H1 (cell line): Measurements from ENCODE around the gene LRP11. TPM values are rescaled to one million over a fixed set of nuclear protein-coding genes. Genes with fewer than 3 reads are reported as not detected.

Experiments
- CTCF ChIA-PET: fragments of 300-600 bp; sonication (Branson Sonifier 250); formaldehyde crosslinking; loops from one replicate; lab custom pipeline; 2021; ENCODE audit not compliant: partially characterized antibody; lab: Charles Lee
- POLR2A ChIA-PET: fragments of 300-600 bp; sonication (Branson Sonifier 250); formaldehyde crosslinking; loops from one replicate; lab custom pipeline; 2021; ENCODE audit warnings: inconsistent platforms; ENCODE audit not compliant: partially characterized antibody; lab: Charles Lee
- DNase-seq, 2 experiments: peaks; one replicate each; pipeline versions ENCODE4 v3.0.0 to v3.0.0-alpha.2; 2010 to 2022; ENCODE audit warnings: low spot score in 2 of 2, low read depth in 1 of 2, mixed read lengths in 1 of 2
- FAIRE-seq: peaks from 2 replicates; lab custom pipeline; 2011; peaks lifted over from hg19 to GRCh38; lab: Jason Lieb, UNC
- H2AFZ ChIP-seq: 2 replicates; pipeline ENCODE4 v1.8.1; 2012; ENCODE audit warnings: low read length, inconsistent platforms
- H2AK5ac ChIP-seq: 2 replicates; pipeline ENCODE4 v1.6.1; 2013; ENCODE audit warnings: low read depth, low read length
- H2BK120ac ChIP-seq: replicated peaks from 2 replicates; pipeline ENCODE3; 2013; ENCODE audit warnings: low read depth, low read length, inconsistent platforms
- H2BK12ac ChIP-seq: 2 replicates; pipeline ENCODE4 v1.6.1; 2013; ENCODE audit warnings: low read depth, low read length
- H2BK15ac ChIP-seq: 2 replicates; pipeline ENCODE4 v1.6.1; 2013; ENCODE audit warnings: low read length
- H2BK20ac ChIP-seq: 2 replicates; pipeline ENCODE4 v1.6.1; 2013; ENCODE audit warnings: low read length
- H2BK5ac ChIP-seq: 2 replicates; pipeline ENCODE4 v1.6.1; 2013; ENCODE audit warnings: low read depth, low read length
- H3K14ac ChIP-seq: 2 replicates; pipeline ENCODE4 v1.6.1; 2013; ENCODE audit warnings: inconsistent platforms; ENCODE audit not compliant: insufficient read length
- H3K18ac ChIP-seq: 2 replicates; pipeline ENCODE4 v1.6.1; 2013; ENCODE audit warnings: low read length; ENCODE audit errors: extremely low read depth
- H3K23ac ChIP-seq: 2 replicates; pipeline ENCODE4 v1.6.1; 2013; ENCODE audit warnings: inconsistent platforms; ENCODE audit not compliant: insufficient read length
- H3K23me2 ChIP-seq: 2 replicates; pipeline ENCODE4 v1.6.1; 2013; ENCODE audit warnings: low read depth, low read length
- H3K27ac ChIP-seq: 2 replicates; pipeline ENCODE4 v1.6.1; 2011; ENCODE audit warnings: low read depth, low read length, inconsistent platforms
- H3K27me3 ChIP-seq, 4 experiments: replicated peaks in 1 of 4; 1 replicate in 1 of 4; 2 replicates in 3 of 4; pipeline versions ENCODE4 v1.6.1 to v1.8.1; 2011 to 2013; ENCODE audit warnings: low read length in 3 of 4, mild to moderate bottlenecking in 3 of 4, inconsistent platforms in 2 of 4, mixed read lengths in 2 of 4, moderate library complexity in 1 of 4; ENCODE audit not compliant: control insufficient read depth in 3 of 4, insufficient read depth in 3 of 4; ENCODE audit errors: extremely low read depth in 1 of 4
- H3K36me3 ChIP-seq, 4 experiments: 2 replicates each; pipeline versions ENCODE4 v1.6.1 to v1.8.1; 2011 to 2013; ENCODE audit warnings: mild to moderate bottlenecking in 4 of 4, low read length in 3 of 4, moderate library complexity in 2 of 4, control low read depth in 1 of 4, inconsistent platforms in 1 of 4; ENCODE audit not compliant: insufficient read depth in 4 of 4, control insufficient read depth in 2 of 4
- H3K4ac ChIP-seq: replicated peaks from 2 replicates; pipeline ENCODE3; 2013; ENCODE audit warnings: low read length, low read depth, mixed read lengths, inconsistent platforms; ENCODE audit not compliant: insufficient read length
- H3K4me1 ChIP-seq, 4 experiments: replicated peaks in 1 of 4; 1 replicate in 1 of 4; 2 replicates in 3 of 4; pipeline versions ENCODE4 v1.6.1 to v1.8.1; 2011 to 2013; ENCODE audit warnings: low read length in 3 of 4, inconsistent platforms in 2 of 4, mixed read lengths in 1 of 4; ENCODE audit not compliant: insufficient read depth in 4 of 4, control insufficient read depth in 3 of 4
- H3K4me2 ChIP-seq, 2 experiments: 2 replicates each; pipeline versions ENCODE4 v1.6.1 to v1.8.1; 2011 to 2013; ENCODE audit warnings: low read depth in 2 of 2, low read length in 2 of 2, control low read depth in 1 of 2, inconsistent platforms in 1 of 2, mild to moderate bottlenecking in 1 of 2; ENCODE audit not compliant: insufficient read depth in 1 of 2
- H3K4me3 ChIP-seq, 4 experiments: fragments of 200-600, 300-600 bp in 1 of 4; sonication (generic), shearing (Covaris generic), sonication (Bioruptor Twin) in 1 of 4; 2 replicates each; pipeline versions ENCODE4 v1.5.1 to v1.8.1; 2011 to 2016; ENCODE audit warnings: low read length in 4 of 4, low read depth in 3 of 4, control low read depth in 2 of 4, inconsistent platforms in 2 of 4, mild to moderate bottlenecking in 2 of 4, mixed read lengths in 1 of 4, moderate library complexity in 1 of 4; ENCODE audit not compliant: insufficient read depth in 2 of 4; ENCODE audit errors: extremely low read depth in 1 of 4
- H3K56ac ChIP-seq: replicated peaks from 2 replicates; pipeline ENCODE3; 2013; ENCODE audit warnings: low read depth, mild to moderate bottlenecking, mixed read lengths, low read length, inconsistent platforms; ENCODE audit not compliant: insufficient read length
- H3K79me1 ChIP-seq: 2 replicates; pipeline ENCODE4 v1.6.1; 2013; ENCODE audit warnings: low read depth, low read length, control low read depth
- H3K79me2 ChIP-seq, 2 experiments: 2 replicates each; pipeline versions ENCODE4 v1.6.1 to v1.8.1; 2012 to 2013; ENCODE audit warnings: low read length in 2 of 2, mild to moderate bottlenecking in 2 of 2, inconsistent platforms in 1 of 2; ENCODE audit not compliant: insufficient read depth in 2 of 2, control insufficient read depth in 1 of 2
- H3K9ac ChIP-seq, 4 experiments: replicated peaks in 1 of 4; 1 replicate in 1 of 4; 2 replicates in 3 of 4; pipeline versions ENCODE4 v1.6.1 to v1.8.1; 2011 to 2013; ENCODE audit warnings: low read depth in 3 of 4, low read length in 3 of 4, control low read depth in 2 of 4, mild to moderate bottlenecking in 2 of 4, moderate library complexity in 2 of 4, inconsistent platforms in 1 of 4; ENCODE audit errors: extremely low read depth in 1 of 4
- H3K9me3 ChIP-seq, 2 experiments: 2 replicates each; pipeline versions ENCODE4 v1.6.1 to v1.8.1; 2012 to 2013; ENCODE audit warnings: mild to moderate bottlenecking in 2 of 2, moderate library complexity in 2 of 2, control low read depth in 1 of 2, inconsistent platforms in 1 of 2, low read depth in 1 of 2, low read length in 1 of 2, mixed read lengths in 1 of 2; ENCODE audit not compliant: insufficient read depth in 2 of 2
- H4K20me1 ChIP-seq, 2 experiments: replicated peaks in 1 of 2; 2 replicates each; pipeline versions ENCODE3 to v1.8.1; 2011 to 2013; ENCODE audit warnings: inconsistent platforms in 2 of 2, low read length in 2 of 2, mild to moderate bottlenecking in 1 of 2; ENCODE audit not compliant: insufficient read depth in 2 of 2, control insufficient read depth in 1 of 2
- H4K5ac ChIP-seq: 2 replicates; pipeline ENCODE4 v1.6.1; 2013; ENCODE audit warnings: low read length, low read depth, mixed read lengths, inconsistent platforms; ENCODE audit not compliant: insufficient read length
- H4K8ac ChIP-seq: 2 replicates; pipeline ENCODE4 v1.8.0; 2013; ENCODE audit warnings: mild to moderate bottlenecking, moderate library complexity, low read length, inconsistent platforms; ENCODE audit not compliant: insufficient read depth; ENCODE audit errors: extremely low read depth
- H4K91ac ChIP-seq: replicated peaks from 2 replicates; pipeline ENCODE3; 2013; ENCODE audit warnings: low read length, mixed read lengths, inconsistent platforms; ENCODE audit not compliant: insufficient read length
- BRCA1 ChIP-seq: IDR thresholded peaks from 2 replicates; pipeline ENCODE4 v1.6.1; 2012; ENCODE audit warnings: low read depth, low read length, improper control_type of control experiment
- CREB1 ChIP-seq: IDR thresholded peaks from 2 replicates; pipeline ENCODE4 v1.6.1; 2012; ENCODE audit warnings: inconsistent platforms
- CTCF ChIP-seq, 3 experiments: IDR thresholded peaks; 1 replicate in 2 of 3; 2 replicates in 1 of 3; pipeline versions ENCODE4 v1.5.1 to v1.6.1; 2011; ENCODE audit warnings: low read length in 3 of 3, mild to moderate bottlenecking in 3 of 3, inconsistent platforms in 2 of 3, low read depth in 1 of 3, moderate library complexity in 1 of 3; ENCODE audit not compliant: insufficient read depth in 1 of 3; ENCODE audit errors: control extremely low read depth in 1 of 3
- JUND ChIP-seq: IDR thresholded peaks from 2 replicates; pipeline ENCODE4 v1.6.1; 2011; ENCODE audit warnings: mild to moderate bottlenecking, improper control_type of control experiment, low read length
- KDM4A ChIP-seq: IDR thresholded peaks from one replicate; pipeline ENCODE4 v1.7.1; 2012; ENCODE audit warnings: low read depth, mild to moderate bottlenecking, moderate library complexity, low read length, inconsistent platforms; ENCODE audit not compliant: severe bottlenecking
- KDM5A ChIP-seq: fragments of 200-600 bp; IDR thresholded peaks from 2 replicates; pipeline ENCODE4 v1.7.1; 2012; ENCODE audit warnings: mild to moderate bottlenecking, low read length, inconsistent platforms, mixed read lengths
- POU5F1 ChIP-seq: IDR thresholded peaks from 2 replicates; pipeline ENCODE4 v1.6.1; 2011; ENCODE audit warnings: low read depth, mild to moderate bottlenecking, low read length, moderate library complexity
- SIRT6 ChIP-seq: IDR thresholded peaks from one replicate; pipeline ENCODE4 v1.7.1; 2012; ENCODE audit warnings: low read length, inconsistent platforms
- TEAD4 ChIP-seq: IDR thresholded peaks from 2 replicates; pipeline ENCODE4 v1.6.1; 2012; ENCODE audit warnings: low read depth, low read length, inconsistent platforms, mixed read lengths
- USF2 ChIP-seq: IDR thresholded peaks from 2 replicates; pipeline ENCODE4 v1.6.1; 2011; ENCODE audit warnings: low read length, improper control_type of control experiment
- ZNF274 ChIP-seq: IDR thresholded peaks from 2 replicates; pipeline ENCODE4 v1.7.0; 2012; ENCODE audit warnings: low read length, borderline replicate concordance; ENCODE audit errors: extremely low read depth
- WGBS, 2 experiments: shearing (Covaris generic) in 1 of 2; methylation state at CpG; one replicate each; pipeline versions ENCODE4 v1.1.6 to v1.1.7; 2013 to 2015; ENCODE audit warnings: low lambda C conversion rate in 2 of 2, mixed read lengths in 2 of 2, inconsistent platforms in 1 of 2, low coverage in 1 of 2, missing lambda C conversion rate in 1 of 2; ENCODE audit not compliant: insufficient replicate concordance in 2 of 2, insufficient coverage in 1 of 2, insufficient read length in 1 of 2; ENCODE audit errors: extremely low coverage in 1 of 2, missing lambda C conversion rate in 1 of 2; 5-methylcytosine and 5-hydroxymethylcytosine counted together
- polyA plus RNA-seq, 7 experiments: library from polyadenylated mRNA; depleted of rRNA in 3 of 7; stranded (reverse) in 5 of 7; unstranded in 2 of 7; fragments of >200 nt in 5 of 7; fragments of 200-250 nt in 2 of 7; gene quantifications; 1 replicate in 5 of 7; 2 replicates in 1 of 7; 4 replicates in 1 of 7; pipeline versions ENCODE4 v1.2.1 to v1.2.3, GENCODE V29; 2011 to 2013; ENCODE audit warnings: missing spikeins in 2 of 7, mixed read lengths in 2 of 7
- total RNA-seq: library from RNA; stranded (reverse); fragmentation: NEBNext Ultra II Directional; extraction: Animal tissue kit (Norgen Biotek cat#: 25700); gene quantifications from 2 replicates; pipeline ENCODE4 v1.2.1, GENCODE V29; 2021

LRP11 gene
- total and polyA plus RNA-seq, 2 of the 8 experiments (the other 6 are each of a cell fraction or from before 2014, with no cell fraction given), result 11.0 to 20.0 TPM

GRCh38 chr6:149907317-149907716, 43.2 kb upstream of the LRP11 start:
- POLR2A ChIA-PET, result no interaction called here
- 86% methylated on average over 2 of the region's 2 CpGs; no CpG with 5 or more reads in 1 of the 2 experiments for WGBS, 2 experiments

More at GRCh38 chr6:149907317-149907716, 43.2 kb upstream of the LRP11 start:
- no peaks in the 10 kb centered on the region for H3K27me3 ChIP-seq
- no peak overlapping the region for H4K91ac ChIP-seq
- H2BK120ac ChIP-seq, result no peak overlapping the region
- no peak overlapping the region for H3K27ac ChIP-seq
- H3K4me1 ChIP-seq, result no peaks in the 10 kb centered on the region
- no peak overlapping the region for H4K8ac ChIP-seq
- no peak for TF ChIP-seq SIRT6
- no peak for TF ChIP-seq USF2
- TF ChIP-seq KDM5A, result no peak
- no peak for TF ChIP-seq TEAD4
- TF ChIP-seq KDM4A, result no peak
- no peak for TF ChIP-seq CREB1
- TF ChIP-seq JUND, result no peak
- TF ChIP-seq ZNF274, result no peak
- TF ChIP-seq CTCF (IDR thresholded peaks at IDR 0.05; ENCODE audit: control extremely low read depth in 1 of 3, insufficient read depth in 1 of 3, low read depth in 1 of 3, low read length in 3 of 3), result no peak
- TF ChIP-seq BRCA1, result no peak
- TF ChIP-seq POU5F1, result no peak
- no peaks in the 10 kb centered on the region for H3K36me3 ChIP-seq
- no peak overlapping the region for H3K4me3 ChIP-seq
- H3K23ac ChIP-seq, result no peak overlapping the region
- H2BK5ac ChIP-seq, result no peak overlapping the region
- no peak overlapping the region for H4K5ac ChIP-seq
- FAIRE-seq (no peak), DNase-seq (no peak)
- H2AK5ac ChIP-seq, result no peak overlapping the region
- H2BK15ac ChIP-seq, result no peak overlapping the region
- H3K4me2 ChIP-seq, result no peak overlapping the region
- no peaks in the 10 kb centered on the region for H3K23me2 ChIP-seq
- no peaks in the 10 kb centered on the region for H3K79me2 ChIP-seq
- H2AFZ ChIP-seq, result no peak overlapping the region
- no peak overlapping the region for H3K18ac ChIP-seq
- CTCF ChIA-PET, result interaction anchor here (4.6 to 4.8 kb wide), 2 partner anchors 12 to 72 kb away, joined by 15 to 26 read pairs; no protein-coding TSS in a partner anchor
- H3K56ac ChIP-seq, result no peak overlapping the region
- no peak overlapping the region for H2BK12ac ChIP-seq
- no peaks in the 10 kb centered on the region for H4K20me1 ChIP-seq
- no peak overlapping the region for H2BK20ac ChIP-seq
- H3K4ac ChIP-seq, result no peak overlapping the region
- H3K9ac ChIP-seq, result no peak overlapping the region
- H3K79me1 ChIP-seq, result no peaks in the 10 kb centered on the region
- peaks cover 15 to 22% of the 10 kb centered on the region in 2 experiments; a peak in 3 of 4 replicates for H3K9me3 ChIP-seq
- H3K14ac ChIP-seq, result no peak overlapping the region
